GM04504 (cell line): ENCODE results near the gene EMD.
"Not testable (repeated sequence)": the region's sequence is repeated elsewhere in the genome, so short reads cannot be mapped to it uniquely, and the experiment has no call there.

ENCODE experiments used
- DNase-seq: peaks from one replicate; pipeline ENCODE4 v3.0.0-alpha.2; 2012; ENCODE audit warnings: low read depth

The EMD gene

DNA sequence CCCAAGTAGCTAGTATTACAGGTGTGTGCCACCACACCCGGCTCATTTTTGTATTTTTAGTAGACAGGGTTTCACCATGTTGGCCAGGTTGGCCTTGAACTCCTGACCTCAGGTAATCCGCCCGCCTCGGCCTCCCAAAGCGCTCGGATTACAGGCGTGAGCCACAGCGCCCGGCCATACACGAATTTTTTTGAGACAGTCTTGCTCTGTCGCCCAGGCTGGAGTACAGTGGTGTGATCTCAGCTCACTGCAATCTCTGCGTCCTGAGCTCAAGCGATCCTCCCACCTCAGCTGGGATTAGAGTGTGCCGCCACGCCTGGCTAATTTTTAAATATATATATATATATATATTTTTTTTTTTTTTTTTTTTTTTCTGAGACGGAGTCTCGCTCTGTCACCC is 17.3 kb downstream of the EMD start:
- DNase-seq = not testable (repeated sequence)

DNA sequence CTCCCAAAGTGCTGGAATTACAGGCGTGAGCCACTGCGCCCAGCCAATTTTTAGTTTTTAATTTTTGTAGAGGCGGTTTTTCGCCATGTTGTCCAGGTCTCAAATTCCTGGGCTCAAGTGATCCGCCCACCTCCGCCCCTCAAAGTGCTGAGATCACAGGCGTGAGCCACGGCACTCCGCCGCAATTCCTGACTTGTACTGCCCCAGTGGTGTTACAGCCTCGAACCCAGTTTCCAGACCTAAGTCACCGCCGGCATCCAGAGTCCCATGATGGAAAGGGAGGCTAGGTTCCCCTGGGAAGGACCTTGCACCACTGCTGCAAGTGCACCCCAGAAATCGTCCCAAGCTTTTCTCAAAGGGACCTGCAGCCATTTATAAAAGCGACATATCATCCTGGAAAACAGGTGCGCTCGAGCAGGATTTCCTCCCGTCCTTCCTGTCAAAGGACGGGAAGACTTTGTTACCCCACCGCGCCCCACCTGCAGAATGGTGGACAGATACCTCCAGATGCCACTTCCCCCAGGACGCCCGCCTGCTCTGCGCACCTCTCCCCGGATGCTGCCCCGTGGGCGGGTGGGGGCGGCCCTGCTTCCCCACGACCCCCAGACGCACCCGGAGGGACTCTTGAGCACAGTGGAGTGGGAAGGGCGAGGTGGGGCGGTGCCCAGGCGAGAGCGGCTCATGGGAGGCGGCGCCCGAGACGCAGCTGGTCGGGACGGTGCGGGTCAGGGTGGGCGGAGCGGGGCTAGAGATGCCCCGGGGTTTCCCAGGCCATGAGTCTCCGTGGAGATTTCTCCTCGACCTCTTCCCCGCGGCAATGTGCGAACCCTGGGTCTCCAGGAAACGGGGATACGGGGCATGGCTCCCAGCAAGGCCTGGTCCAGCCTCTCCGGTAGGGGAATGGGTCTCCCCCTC is 18.1 kb downstream of the EMD start:
- no peak for DNase-seq

DNA sequence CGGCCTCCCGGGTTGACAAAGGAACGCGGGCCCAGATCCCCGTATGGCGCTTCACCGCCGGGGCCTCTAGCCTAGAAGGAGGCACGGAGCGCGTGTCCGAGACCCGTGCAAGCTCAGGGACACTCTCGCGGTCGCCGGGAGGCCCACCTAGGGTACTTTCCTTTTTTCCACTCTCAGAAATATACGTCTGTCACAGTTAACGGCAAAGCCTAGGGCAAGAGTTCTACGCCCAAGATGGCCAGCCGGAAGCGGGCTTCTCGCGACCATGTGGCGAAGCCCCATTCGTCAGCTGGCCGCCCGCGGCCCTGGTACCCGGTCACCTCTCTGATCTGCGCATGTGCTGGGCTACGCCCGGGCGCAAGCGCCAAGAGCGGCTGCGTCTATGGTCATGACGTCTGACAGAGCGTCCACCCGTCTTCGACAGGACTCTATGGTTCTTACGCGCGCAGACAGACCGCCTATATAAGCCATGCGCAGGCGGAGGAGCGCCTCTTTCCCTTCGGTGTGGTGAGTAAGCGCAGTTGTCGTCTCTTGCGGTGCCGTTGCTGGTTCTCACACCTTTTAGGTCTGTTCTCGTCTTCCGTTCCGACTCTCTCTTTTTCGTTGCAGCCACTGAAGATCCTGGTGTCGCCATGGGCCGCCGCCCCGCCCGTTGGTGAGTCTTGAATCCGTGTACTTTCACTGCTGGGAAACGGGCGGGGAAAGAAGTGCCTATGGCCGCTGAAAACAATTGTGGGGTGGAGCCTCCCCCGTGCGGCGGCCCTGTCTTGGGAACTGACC is 19.0 kb downstream of the EMD start, which contains the start of gene RPL10:
TSS of gene RPL10 (plus strand) at position 490 of the 780 bp plus-strand sequence. CDS start at position 633, 143 bp downstream.
- peak; percentile 87 for DNase-seq

DNA sequence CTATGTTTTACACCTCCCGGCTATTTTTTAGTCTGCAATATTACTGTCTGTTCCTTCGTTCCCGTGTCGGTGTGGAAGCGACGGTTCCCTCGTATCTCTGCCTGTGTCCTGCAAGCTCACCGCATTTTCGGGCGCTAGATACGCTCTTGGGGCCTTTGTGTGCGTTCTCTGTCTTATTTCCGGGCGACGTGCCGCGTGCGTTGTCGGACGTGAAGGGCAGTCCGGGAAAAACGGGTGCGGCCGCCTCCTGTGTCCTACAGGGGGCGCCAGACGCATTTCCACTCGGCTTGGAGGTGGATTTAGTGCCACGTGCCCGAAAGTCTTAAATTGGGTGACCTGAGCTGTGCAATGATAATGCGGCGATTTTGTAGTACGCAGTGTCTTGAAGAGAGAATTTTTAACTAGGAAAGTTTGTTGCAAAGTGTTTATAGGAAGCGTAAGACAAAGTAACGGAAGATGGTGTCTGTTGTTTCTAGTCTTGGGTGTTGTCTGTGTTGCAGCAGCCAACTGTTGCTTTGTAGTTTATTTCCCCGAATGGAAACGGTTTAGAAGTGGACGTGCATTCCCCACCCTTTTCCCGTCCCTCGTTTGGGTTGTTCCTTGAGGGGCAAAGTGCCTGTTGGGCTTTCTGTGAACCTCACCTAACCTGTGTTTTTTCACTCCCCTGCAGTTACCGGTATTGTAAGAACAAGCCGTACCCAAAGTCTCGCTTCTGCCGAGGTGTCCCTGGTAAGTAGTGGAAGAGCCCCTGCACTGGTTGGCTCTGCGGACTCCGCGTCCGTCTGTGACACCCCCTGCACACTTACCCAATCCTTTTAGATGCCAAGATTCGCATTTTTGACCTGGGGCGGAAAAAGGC is 19.8 kb downstream of the EMD start:
- DNase-seq = no peak

DNA sequence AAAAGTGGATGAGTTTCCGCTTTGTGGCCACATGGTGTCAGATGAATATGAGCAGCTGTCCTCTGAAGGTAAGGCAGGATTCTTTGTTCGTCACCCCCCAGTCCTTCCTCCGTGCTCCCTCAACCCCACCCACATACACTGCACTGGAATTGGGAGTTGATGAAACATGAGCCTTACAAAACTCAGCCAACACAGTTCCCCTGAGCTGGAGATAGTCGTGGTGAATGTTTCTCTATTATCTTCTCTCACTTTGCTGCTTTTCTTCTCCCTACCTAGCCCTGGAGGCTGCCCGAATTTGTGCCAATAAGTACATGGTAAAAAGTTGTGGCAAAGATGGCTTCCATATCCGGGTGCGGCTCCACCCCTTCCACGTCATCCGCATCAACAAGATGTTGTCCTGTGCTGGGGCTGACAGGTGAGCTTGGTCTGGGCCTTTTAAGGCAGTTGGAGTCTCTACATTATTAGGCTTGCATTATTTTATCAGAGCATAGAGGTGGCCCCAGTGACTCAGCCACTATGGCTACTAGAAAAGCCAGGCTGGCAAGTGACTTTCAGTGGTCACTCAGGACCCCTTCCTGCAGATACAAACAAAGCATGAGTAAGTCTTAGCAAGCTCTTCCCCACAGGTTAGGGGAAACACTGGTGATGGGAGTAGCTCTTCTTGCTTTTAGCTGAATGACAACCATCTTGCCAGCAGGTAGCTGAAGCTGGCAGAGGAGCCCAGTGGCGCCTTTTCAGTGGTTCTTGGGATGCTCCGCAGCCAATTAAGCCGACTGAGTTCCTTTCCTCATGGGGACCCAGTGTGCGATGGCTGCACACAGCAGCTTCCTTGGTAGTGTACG is 20.7 kb downstream of the EMD start:
- no peak for DNase-seq

DNA sequence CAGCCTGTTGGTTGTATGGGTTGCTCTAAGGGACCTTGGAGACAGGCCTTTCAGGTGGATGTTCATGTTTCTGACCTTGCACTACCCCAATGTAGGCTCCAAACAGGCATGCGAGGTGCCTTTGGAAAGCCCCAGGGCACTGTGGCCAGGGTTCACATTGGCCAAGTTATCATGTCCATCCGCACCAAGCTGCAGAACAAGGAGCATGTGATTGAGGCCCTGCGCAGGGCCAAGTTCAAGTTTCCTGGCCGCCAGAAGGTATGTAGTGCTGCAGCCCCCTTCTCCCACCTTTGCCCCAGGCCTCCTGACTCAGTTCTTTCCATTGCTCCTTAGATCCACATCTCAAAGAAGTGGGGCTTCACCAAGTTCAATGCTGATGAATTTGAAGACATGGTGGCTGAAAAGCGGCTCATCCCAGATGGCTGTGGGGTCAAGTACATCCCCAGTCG is 21.3 kb downstream of the EMD start:
- DNase-seq = not testable (repeated sequence)

DNA sequence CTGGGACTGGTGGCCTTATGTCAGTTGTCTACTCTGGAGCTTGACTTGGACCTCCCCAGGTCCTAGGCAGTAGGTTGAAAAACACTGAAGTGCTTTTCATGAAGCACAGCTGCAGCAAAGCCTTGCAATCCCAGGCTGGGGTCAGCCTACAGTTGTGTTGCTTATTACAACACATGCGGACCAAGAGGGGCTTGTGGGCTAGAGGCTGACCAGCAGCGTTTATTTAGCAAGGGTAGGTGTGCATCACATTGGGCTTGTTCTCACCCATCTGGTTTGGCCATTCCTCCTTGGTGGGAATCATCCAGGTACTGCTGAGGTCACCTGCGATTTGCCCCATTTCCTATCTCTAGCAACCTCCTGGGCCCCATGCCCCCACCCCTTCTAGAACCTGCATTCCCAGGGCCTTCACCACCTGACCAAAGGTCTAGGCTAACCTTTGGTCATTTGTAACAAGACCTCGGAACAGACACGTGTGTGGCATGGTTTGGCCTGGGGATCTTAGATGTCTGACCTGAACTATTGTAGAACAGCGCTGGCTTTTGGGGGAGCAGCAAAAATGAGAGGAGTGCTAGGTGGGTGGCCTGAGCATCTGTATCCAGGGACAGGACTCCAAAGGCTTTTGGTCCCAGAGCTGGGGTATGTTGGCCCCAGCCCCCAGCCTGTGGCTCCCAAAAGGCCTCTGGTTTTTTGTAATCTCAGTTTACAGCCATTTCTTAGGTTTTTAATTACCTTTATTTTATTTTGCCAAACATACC is 22.1 kb downstream of the EMD start:
- no peak for DNase-seq

DNA sequence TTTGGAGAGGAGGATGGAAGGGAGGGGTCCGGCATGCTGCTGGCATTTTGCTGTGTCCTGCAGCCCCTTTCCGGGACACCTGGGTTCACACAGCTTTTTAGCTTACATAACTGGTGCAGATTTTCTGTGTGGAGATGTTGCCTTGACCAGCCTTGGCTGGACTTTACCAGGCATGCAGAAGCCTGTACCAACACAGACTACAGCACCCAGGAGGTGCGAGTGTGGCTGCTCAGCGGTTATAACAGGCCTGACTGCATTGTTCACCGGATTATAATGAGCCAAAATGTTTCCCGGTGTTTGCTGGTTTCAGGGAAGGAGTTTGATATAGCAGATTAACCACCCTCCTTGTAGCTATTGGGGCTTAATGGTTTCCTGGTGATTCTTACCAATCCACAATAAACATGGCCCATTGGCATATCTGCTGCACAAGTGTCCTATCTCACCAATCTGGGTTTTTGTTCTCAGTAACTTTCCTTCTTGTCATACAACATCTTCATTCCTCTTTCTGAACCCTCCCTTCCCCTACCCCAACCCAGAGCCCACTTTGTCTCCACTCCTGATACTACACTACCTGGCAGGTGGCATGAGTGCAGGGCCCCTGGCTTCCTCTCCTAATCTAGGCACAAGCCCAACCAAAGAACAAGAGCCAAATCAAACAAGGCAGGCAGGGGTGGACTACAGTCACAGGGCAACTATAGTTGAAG is 23.0 kb downstream of the EMD start:
- no peak for DNase-seq

DNA sequence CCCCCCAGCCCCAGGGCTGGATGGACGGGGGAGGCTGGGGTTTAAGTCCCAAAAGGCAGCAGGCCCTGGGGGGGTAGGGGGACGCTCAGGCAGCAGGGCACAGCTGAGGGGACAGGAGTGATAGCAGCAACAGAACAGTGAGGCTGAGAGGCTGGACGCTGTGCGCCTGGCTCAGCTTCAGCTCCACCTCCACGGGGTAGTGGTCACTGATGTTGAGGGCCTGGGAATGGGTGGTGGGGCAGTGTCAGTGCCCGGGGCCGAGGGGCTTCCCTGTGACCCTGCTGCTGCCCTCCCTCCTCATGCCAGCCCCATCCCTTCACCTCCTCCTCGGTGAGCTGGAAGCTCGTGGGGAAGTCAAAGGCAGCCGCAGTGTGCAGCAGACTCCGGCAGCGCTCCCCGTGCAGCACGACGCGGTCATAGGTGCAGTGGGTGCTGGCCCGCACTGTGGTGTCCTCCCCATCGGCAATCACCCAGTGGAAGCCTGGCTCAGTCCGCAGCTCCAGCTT is 23.6 kb downstream of the EMD start:
- DNase-seq = no peak

DNA sequence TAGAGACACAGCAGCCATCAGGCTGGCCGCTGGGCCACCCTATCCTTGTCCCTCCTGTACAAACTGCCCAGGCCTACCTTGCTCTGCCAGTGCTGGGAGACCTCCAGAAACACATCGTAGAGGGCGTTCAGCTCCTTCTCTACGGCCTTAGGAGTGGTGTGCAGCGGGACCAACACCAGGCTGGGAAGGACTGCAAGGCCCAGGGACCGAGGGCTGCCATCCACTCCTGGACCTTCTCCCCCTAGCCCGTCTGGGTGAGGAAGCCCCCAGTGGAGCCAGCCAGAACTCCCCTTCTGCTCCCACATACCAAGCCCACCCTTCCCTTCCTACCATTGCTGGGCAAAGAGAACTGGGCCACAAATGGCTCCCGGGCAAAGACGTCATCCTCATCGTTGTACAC is 24.1 kb downstream of the EMD start:
- no peak for DNase-seq

DNA sequence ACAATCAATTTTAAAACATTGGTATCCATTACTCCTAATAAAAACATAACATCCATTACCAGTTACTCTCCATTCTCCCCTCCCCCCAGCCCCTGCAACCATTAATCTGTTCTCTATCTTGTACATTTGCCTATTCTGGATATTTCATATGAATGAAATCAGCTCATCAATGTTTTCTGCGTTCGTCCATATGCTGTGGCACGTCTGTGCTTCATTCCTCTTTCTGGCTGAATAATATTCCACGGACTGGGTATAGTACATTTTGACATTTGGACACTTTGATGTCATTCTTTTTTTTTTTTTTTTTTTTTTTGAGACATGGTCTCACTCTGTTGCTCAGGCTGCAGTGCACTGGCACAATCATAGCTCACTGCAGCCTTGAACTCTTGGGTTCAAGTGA is 24.8 kb downstream of the EMD start:
- no peak for DNase-seq

DNA sequence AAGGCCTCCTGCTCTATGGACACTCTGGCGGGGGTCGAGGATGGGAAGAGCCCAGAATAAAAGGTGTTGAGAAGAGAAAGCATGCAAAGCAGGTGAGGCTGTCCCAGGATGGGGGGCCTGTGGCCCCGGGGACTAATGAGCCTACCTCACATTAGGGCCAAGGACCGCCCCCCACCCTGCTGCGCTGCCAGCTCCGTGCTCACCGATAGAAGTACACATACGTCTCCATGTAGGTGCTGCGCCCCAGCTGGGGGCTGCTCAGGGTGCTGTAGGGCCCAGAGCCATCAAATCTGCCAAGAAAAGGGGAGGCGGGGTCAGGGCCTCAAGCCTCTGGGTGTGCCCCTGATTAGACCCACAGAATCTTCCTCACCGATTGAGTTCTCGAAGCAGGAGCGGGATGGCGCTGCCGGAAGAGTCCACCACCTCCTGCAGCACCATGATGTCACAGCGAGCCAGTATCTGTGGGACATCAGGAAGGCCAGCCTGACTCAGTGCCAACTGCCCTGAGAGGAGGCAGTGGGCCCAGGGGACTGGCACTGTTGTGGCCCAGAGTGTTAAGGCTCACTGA is 25.6 kb downstream of the EMD start:
- DNase-seq = no peak

DNA sequence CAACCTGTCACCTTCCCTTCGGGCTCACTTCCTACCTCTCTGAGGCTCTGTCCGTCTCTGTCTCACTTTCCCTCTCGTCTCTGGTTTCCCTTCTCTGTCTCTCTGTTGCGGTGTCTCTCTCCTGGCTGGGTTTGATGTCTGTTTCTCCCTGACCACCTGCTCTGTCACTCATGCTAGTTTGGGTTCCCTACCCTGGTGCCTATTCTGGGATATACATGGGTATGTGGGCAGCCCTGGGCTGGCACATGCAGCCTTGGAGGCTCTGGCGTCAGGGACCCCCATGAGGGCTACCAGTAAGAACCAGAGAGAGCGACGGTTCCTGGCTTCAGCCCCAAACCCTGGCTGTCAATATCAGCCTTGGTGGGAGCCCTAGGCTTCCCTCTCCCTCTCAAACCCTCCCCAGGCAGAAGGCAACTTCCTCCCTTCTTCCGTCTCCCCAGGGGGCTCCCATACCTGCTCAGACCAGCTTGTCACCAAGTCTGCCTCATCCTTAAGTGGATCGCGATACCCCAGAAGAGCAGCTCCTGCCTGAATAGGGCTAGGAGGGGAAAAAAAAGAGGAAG is 29.6 kb downstream of the EMD start:
- no peak for DNase-seq

DNA sequence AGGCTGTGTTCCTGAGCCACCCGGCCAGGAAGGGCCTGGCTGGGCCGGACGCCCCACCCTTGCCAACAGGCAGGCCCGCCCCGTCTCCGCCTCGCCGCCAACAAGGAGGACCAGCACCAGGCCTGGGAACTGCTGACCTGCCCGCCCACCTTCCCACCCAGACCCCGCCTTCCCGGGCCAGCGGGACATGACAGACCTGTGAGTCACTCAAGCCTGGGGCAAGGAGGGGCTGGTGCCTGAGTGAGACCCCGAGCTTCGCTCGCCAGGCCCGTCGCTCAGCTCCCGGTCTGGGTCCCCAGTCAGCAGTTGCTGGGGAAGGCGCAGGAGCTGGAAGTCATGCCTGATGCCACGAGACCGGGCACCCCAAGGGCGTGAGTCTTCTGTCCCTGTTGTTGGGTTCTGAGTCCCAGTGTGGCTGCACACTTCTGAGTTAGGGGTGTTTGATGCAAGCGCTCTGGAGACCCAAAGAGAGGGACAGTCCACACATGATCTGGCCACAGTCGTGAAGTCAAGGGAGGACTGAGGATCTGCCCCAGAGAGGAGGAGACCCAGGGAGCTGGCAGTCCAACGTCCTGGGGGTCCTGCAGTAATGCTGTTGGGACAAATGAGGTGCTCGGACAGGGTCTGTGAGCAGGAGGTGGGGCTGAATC is 30.3 kb downstream of the EMD start, which contains the start of gene DNASE1L1:
TSS of gene DNASE1L1 (minus strand) at position 33 of the 650 bp plus-strand sequence. CDS start 3,686 bp downstream, outside the sequence.
- peak; percentile 68 for DNase-seq

DNA sequence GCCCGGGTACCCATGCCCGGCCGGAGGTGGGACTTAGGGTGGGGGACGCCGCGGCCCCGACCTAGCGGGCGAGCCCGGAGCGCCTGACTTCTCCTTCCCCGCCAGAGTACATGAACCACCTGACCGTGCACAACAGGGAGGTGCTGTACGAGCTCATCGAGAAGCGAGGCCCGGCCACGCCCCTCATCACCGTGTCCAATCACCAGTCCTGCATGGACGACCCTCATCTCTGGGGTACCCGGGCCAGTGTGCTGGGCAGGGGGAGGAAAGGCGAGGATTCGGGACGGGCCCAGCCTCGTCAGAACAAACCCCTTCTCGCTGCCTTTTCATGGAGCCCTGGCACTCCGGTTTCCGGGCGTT is 32.9 kb downstream of the EMD start:
- DNase-seq = no peak

DNA sequence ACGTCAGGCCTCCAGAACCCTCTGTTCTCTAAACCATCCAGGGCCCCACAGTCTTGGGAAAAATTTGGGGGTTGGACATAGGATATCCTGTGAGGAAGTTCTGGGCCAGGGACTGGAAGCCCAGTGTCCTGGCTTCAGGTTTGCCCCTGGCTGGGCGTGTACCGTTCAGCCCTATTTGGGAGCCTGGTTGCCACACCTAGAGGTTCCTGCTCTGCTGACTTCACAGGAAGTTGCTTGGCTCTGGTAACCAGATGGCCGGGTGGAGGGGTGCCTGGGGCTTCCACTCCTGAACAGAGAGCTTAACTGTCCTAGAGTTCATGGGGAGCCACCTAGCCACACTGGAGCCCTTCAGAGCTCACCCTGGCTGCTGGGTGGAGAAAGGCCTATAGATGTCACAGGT is 33.4 kb downstream of the EMD start:
- DNase-seq = no peak

DNA sequence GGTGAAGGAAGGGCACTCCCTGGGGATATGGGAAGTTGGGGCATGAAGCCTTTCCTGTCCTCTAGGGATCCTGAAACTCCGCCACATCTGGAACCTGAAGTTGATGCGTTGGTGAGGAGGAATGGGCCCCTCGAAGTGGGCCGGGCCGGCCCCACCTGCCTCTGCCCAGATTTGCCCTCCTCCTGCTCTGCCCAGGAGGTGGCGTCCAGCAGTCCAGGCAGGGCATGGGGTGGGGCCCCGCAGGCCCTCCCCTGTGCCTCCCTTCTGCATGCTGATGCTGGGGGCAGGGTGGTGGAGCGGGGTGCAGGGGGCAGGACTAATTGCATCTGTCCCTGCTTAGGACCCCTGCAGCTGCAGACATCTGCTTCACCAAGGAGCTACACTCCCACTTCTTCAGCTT is 34.0 kb downstream of the EMD start:
- no peak for DNase-seq

DNA sequence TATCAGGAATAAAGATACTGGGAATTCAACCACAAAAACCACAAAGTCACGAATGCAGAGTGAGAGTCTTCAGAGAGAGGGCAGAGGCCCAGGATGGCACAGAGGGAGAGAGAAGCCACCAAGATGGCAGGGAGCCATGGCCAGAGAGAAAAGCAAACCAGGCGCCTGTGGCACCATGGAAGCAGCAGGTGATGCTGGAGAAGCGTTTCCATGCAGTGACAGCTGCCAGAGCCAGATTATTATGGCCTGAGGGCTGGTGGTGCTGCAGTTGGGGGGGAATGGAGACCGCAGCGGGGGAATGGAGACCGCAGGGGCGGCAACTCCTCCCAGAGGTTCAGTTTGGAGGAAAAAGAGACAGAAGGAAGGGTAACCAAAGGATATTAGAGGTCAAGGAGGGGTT is 38.1 kb downstream of the EMD start:
- DNase-seq = no peak
